ENCODE data around the gene APOF. TPM values are rescaled to one million over a fixed set of nuclear protein-coding genes. Genes with fewer than 3 reads are reported as not detected.
"Not testable (repeated sequence)": the region's sequence is repeated elsewhere in the genome, so short reads cannot be mapped to it uniquely, and the experiment has no call there.

Gene APOF
- total RNA-seq, 1 experiment from 2014 or later: 0.17 TPM

- peak; percentile 72 for ATAC-seq
- TF ChIP-seq SRF (IDR thresholded peaks at IDR 0.05; ENCODE audit: low read depth) (no peak), CTCF (IDR thresholded peaks at IDR 0.05 in 2 of 3, conservative IDR thresholded peaks at IDR 0.05 in 1 of 3; ENCODE audit: borderline replicate concordance in 1 of 3, insufficient read depth in 1 of 3, low read depth in 2 of 3, low read length in 2 of 3) (0 out of 6 replicates have a peak, but pooled peaks have one; percentile 4 to 21 (median 11)), RAD21 (IDR thresholded peaks at IDR 0.05; ENCODE audit: low read depth) (peak; percentile 21; the same call in 1 of the 2 replicates)
- POLR2A ChIA-PET: no interaction called here
- no peak overlapping the region for H3K4me2 ChIP-seq (ENCODE audit: low read length)
- no peaks in the 10 kb centered on the region for H3K9me3 ChIP-seq (ENCODE audit: control insufficient read depth in 1 of 2, insufficient read depth in 1 of 2, low read depth in 1 of 2, low read length in 2 of 2)
- no peak overlapping the region for H3K27ac ChIP-seq (ENCODE audit: low read depth, low read length)
- RAD21 ChIA-PET (ENCODE audit: low non-redundant PET in 1 of 2, low total read pairs in 2 of 2, uncharacterized antibody in 2 of 2, unreplicated experiment in 2 of 2): interaction anchor here in 1 of 2 experiments (0.6 kb wide), 1 partner anchor 25 kb away, joined by 3 read pairs; no protein-coding TSS in a partner anchor
- no peaks in the 10 kb centered on the region for H3K4me1 ChIP-seq (ENCODE audit: control insufficient read depth in 1 of 2, insufficient read depth in 2 of 2, low read length in 2 of 2)
- H3K9ac ChIP-seq (ENCODE audit: low read length): no peak overlapping the region
- DNase-seq (ENCODE audit: low read depth, low spot score): no peak
- H4K20me1 ChIP-seq (ENCODE audit: insufficient read depth): no peaks in the 10 kb centered on the region
- no peak overlapping the region for H2AFZ ChIP-seq (ENCODE audit: low read depth, low read length, poor library complexity, severe bottlenecking)
- no peaks in the 10 kb centered on the region for H3K9me2 ChIP-seq (ENCODE audit: insufficient read depth)
- no peak overlapping the region for H3K4me3 ChIP-seq (replicated peaks in 1 of 2; ENCODE audit: low read depth in 1 of 2, low read length in 2 of 2)
- H3K27me3 ChIP-seq (ENCODE audit: insufficient read depth, low read length): no peaks in the 10 kb centered on the region
- peaks cover 17 to 20% of the 10 kb centered on the region in 2 experiments; a peak in 3 of 4 replicates for H3K36me3 ChIP-seq (ENCODE audit: control insufficient read depth in 1 of 2, insufficient read depth in 2 of 2, low read length in 2 of 2)
- BruUV-seq (replicated peaks): no TSS peak
- H3K79me2 ChIP-seq (ENCODE audit: insufficient read depth, low read length): no peaks in the 10 kb centered on the region
- CTCF ChIA-PET: no interaction called here
- intact Hi-C loops (cut with micrococcal nuclease): no loop called here
These were observed 16.0 kb downstream of the APOF start for GRCh38 chr12:56346675-56347074.

- H3K36me3 ChIP-seq (ENCODE audit: control insufficient read depth in 1 of 2, insufficient read depth in 2 of 2, low read length in 2 of 2); H3K4me2 ChIP-seq (ENCODE audit: low read length); RAD21 ChIA-PET (ENCODE audit: low non-redundant PET in 1 of 2, low total read pairs in 2 of 2, uncharacterized antibody in 2 of 2, unreplicated experiment in 2 of 2); H2AFZ ChIP-seq (ENCODE audit: low read depth, low read length, poor library complexity, severe bottlenecking); H4K20me1 ChIP-seq (ENCODE audit: insufficient read depth); H3K4me3 ChIP-seq (replicated peaks in 1 of 2; ENCODE audit: low read depth in 1 of 2, low read length in 2 of 2); H3K4me1 ChIP-seq (ENCODE audit: control insufficient read depth in 1 of 2, insufficient read depth in 2 of 2, low read length in 2 of 2); H3K9me3 ChIP-seq (ENCODE audit: control insufficient read depth in 1 of 2, insufficient read depth in 1 of 2, low read depth in 1 of 2, low read length in 2 of 2); H3K27ac ChIP-seq (ENCODE audit: low read depth, low read length); CTCF ChIA-PET; ATAC-seq; H3K9ac ChIP-seq (ENCODE audit: low read length); H3K79me2 ChIP-seq (ENCODE audit: insufficient read depth, low read length); H3K27me3 ChIP-seq (ENCODE audit: insufficient read depth, low read length); BruUV-seq (replicated peaks); intact Hi-C loops (cut with micrococcal nuclease); DNase-seq (ENCODE audit: low read depth, low spot score); H3K9me2 ChIP-seq (ENCODE audit: insufficient read depth): not testable (repeated sequence)
- POLR2A ChIA-PET: interaction anchor here (0.7 kb wide), 1 partner anchor 66 kb away, joined by 3 read pairs; no protein-coding TSS in a partner anchor
These were observed 20.4 kb downstream of the APOF start for GRCh38 chr12:56342290-56342689.
